ENCODE measurements around the gene MYO19. TPM values are rescaled to one million over a fixed set of nuclear protein-coding genes. Genes with fewer than 3 reads are reported as not detected.
A peak's percentile ranks its signal among the peaks of the same experiment; 100 is the strongest.

The MYO19 gene
- total RNA-seq, 1 donor from 2014 or later: 85.6 TPM

DNA sequence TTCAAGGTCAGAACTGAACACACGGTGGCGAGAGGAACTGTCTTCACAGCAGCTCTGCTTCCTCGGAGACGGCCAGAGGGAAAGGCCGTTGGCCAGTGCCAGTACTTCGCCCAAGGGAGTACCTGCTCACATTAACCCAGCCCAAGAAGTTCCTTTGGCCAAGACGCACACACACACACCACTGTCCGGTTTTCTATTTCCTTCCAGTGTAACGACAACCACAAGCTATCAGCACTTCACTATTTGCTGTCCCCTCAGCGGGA is 9.3 kb upstream of the MYO19 start:
- TF ChIP-seq, protein P1, sequence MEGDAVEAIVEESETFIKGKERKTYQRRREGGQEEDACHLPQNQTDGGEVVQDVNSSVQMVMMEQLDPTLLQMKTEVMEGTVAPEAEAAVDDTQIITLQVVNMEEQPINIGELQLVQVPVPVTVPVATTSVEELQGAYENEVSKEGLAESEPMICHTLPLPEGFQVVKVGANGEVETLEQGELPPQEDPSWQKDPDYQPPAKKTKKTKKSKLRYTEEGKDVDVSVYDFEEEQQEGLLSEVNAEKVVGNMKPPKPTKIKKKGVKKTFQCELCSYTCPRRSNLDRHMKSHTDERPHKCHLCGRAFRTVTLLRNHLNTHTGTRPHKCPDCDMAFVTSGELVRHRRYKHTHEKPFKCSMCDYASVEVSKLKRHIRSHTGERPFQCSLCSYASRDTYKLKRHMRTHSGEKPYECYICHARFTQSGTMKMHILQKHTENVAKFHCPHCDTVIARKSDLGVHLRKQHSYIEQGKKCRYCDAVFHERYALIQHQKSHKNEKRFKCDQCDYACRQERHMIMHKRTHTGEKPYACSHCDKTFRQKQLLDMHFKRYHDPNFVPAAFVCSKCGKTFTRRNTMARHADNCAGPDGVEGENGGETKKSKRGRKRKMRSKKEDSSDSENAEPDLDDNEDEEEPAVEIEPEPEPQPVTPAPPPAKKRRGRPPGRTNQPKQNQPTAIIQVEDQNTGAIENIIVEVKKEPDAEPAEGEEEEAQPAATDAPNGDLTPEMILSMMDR (IDR thresholded peaks at IDR 0.05): no peak
- no peaks in the 10 kb centered on the region for H3K27me3 Mint-ChIP-seq
- H3K27ac Mint-ChIP-seq: peak overlapping the region; percentile 97
- ATAC-seq (ENCODE audit: low read depth) (no peak), DNase-seq (no peak)
- ChIA-PET POLR2A (interaction anchor here (0.5 to 4.3 kb wide), 11 partner anchors 9 to 860 kb away, joined by 3 to 153 read pairs (median 7); partner anchors contain the start of genes MRM1, MYO19, PIGW and ZNHIT3), CTCF (interaction anchor here (0.7 to 2.4 kb wide), 2 partner anchors 10 to 59 kb away, joined by 6 to 12 read pairs; partner anchors contain the start of genes MYO19 and PIGW)
- H3K36me3 Mint-ChIP-seq (ENCODE audit: low read depth): peaks cover 40% of the 10 kb centered on the region
- H3K4me1 Mint-ChIP-seq: peaks cover 41% of the 10 kb centered on the region
- intact Hi-C loops (cut with micrococcal nuclease): loop anchor here (1.0 to 10.0 kb wide), 6 partner anchors 9 to 959 kb away; partner anchors contain the start of genes AATF, AP2B1, DHRS11 and MRM1
- H3K9me3 Mint-ChIP-seq: no peaks in the 10 kb centered on the region
- H3K4me3 Mint-ChIP-seq: peak overlapping the region; percentile 99

DNA sequence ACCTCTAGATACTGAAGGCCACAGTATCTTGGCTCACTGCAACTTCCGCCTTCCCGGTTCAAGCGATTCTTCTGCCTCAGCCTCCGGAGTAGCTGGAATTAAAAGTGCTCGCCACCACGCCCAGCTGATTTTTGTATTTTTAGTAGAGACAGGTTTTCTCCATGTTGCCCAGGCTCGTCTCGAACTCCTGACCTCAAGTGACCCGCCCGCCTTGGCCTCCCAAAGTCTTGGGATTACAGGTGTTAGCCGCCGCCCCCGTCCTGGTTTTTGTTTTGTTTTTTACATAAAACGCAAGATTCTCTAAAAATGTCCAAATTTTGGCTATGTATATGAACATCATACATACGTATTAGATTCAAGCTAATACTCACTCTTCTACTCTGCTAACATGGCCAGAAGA is 8.1 kb upstream of the MYO19 start:
- DNase-seq: no peak
- intact Hi-C loops (cut with micrococcal nuclease): loop anchor here (10.0 kb wide), 1 partner anchor 958 kb away; the partner anchor contains the start of gene AP2B1
- Mint-ChIP-seq H3K27ac (no peak overlapping the region), H3K9me3 (no peaks in the 10 kb centered on the region), H3K4me3 (no peak overlapping the region), H3K4me1 (peaks cover 30% of the 10 kb centered on the region), H3K36me3 (ENCODE audit: low read depth) (peaks cover 41% of the 10 kb centered on the region), H3K27me3 (no peaks in the 10 kb centered on the region)
- ChIA-PET POLR2A (no interaction called here), CTCF (interaction anchor here (2.4 kb wide), 1 partner anchor 9 kb away, joined by 12 read pairs; the partner anchor contains the start of genes MYO19 and PIGW)
- no peak for ATAC-seq (ENCODE audit: low read depth)
- TF ChIP-seq, protein P1 (IDR thresholded peaks at IDR 0.05): no peak

- H3K4me3 Mint-ChIP-seq: no peak overlapping the region
- ATAC-seq (ENCODE audit: low read depth) (no peak), DNase-seq (no peak)
- H3K9me3 Mint-ChIP-seq: no peaks in the 10 kb centered on the region
- CTCF ChIA-PET: no interaction called here
- no peaks in the 10 kb centered on the region for H3K27me3 Mint-ChIP-seq
- H3K27ac Mint-ChIP-seq: no peak overlapping the region
- peaks cover 16% of the 10 kb centered on the region for H3K4me1 Mint-ChIP-seq
- peaks cover 35% of the 10 kb centered on the region for H3K36me3 Mint-ChIP-seq (ENCODE audit: low read depth)
- intact Hi-C loops (cut with micrococcal nuclease): loop anchor here (10.0 kb wide), 1 partner anchor 956 kb away; the partner anchor contains the start of gene AP2B1
- POLR2A ChIA-PET: no interaction called here
- TF ChIP-seq, protein P1 (IDR thresholded peaks at IDR 0.05): no peak
Measured at GRCh38 chr17:36540696-36541095, 6.0 kb upstream of the MYO19 start.

DNA sequence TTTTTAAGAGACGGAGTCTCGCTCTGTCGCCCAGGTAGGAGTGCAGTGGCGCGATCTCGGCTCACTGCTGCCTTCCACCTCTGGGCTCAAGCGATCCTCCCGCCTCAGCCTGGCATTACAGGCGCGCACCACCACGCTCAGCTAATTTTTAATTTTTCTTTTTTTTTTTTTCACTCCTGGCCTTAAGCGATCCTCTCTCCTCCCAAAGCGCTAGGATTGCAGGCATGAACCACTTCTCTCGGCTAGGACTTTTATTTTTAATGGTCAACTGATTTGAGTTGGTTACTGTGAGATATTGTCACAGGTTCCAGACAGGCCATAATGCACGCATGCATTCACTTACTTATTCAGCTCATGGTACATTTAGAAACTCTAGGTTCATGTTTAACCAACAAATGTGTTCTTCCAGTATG is 1.0 kb upstream of the MYO19 start:
- H3K27me3 Mint-ChIP-seq: no peaks in the 10 kb centered on the region

More for the DNA sequence above, 1.0 kb upstream of the MYO19 start:
- Mint-ChIP-seq H3K27ac (peak overlapping the region; percentile 100), H3K4me1 (peaks cover 20% of the 10 kb centered on the region), H3K9me3 (no peaks in the 10 kb centered on the region), H3K36me3 (ENCODE audit: low read depth) (peaks cover 50% of the 10 kb centered on the region), H3K4me3 (peak overlapping the region; percentile 98)
- intact Hi-C loops (cut with micrococcal nuclease): loop anchor here (1.0 kb wide), 2 partner anchors 9 to 56 kb away; partner anchors contain the start of genes DHRS11 and GGNBP2
- POLR2A ChIA-PET: interaction anchor here (0.6 to 5.0 kb wide), 14 partner anchors 9 to 1286 kb away, joined by 3 to 153 read pairs (median 5); partner anchors contain the start of genes GGNBP2, MRM1 and ZNHIT3
- DNase-seq: no peak
- TF ChIP-seq, protein P1 (IDR thresholded peaks at IDR 0.05): no peak
- CTCF ChIA-PET: interaction anchor here (2.7 kb wide), 1 partner anchor 11 kb away, joined by 7 read pairs; no protein-coding TSS in a partner anchor
- no peak for ATAC-seq (ENCODE audit: low read depth)

Data from activated B cell treated with CpG ODN at 0.5 μM for 24 hours (primary cell).